CD4-positive, alpha-beta T cell treated with Interleukin-10 for 1 hour (primary cell): ENCODE data around the gene GRIN1.
A peak's percentile ranks its signal among the peaks of the same experiment; 100 is the strongest.

Experiments
- DNase-seq: peaks from one replicate; pipeline ENCODE4 v3.0.0-alpha.2; 2020

Gene GRIN1

GRCh38 chr9:137138722-137139467 is at the start of gene GRIN1:
Gene GRIN1, plus strand, starts transcription at chr9:137139154. Its CDS starts 333 bp downstream, at chr9:137139487.
- peak; percentile 34 for DNase-seq

- DNase-seq: no peak
Observed at GRCh38 chr9:137089232-137089947, 49.6 kb upstream of the GRIN1 start.

GRCh38 chr9:137095664-137096517 is 43.1 kb upstream of the GRIN1 start:
- DNase-seq: peak; percentile 88

- DNase-seq: no peak
Observed at GRCh38 chr9:137096785-137097546, 42.0 kb upstream of the GRIN1 start.

- no peak for DNase-seq
Observed at GRCh38 chr9:137097761-137098462, 41.0 kb upstream of the GRIN1 start.

GRCh38 chr9:137099231-137099630 is 39.7 kb upstream of the GRIN1 start:
- DNase-seq: no peak

GRCh38 chr9:137103206-137103999 is 35.6 kb upstream of the GRIN1 start:
- no peak for DNase-seq

- DNase-seq: no peak
Observed at GRCh38 chr9:137105814-137106661, 32.9 kb upstream of the GRIN1 start.

- DNase-seq: no peak
Observed at GRCh38 chr9:137106662-137107250, 32.2 kb upstream of the GRIN1 start.

GRCh38 chr9:137107312-137107921 is 31.5 kb upstream of the GRIN1 start:
- DNase-seq: no peak

- no peak for DNase-seq
Observed at GRCh38 chr9:137107982-137108381, 31.0 kb upstream of the GRIN1 start.

- no peak for DNase-seq
Observed at GRCh38 chr9:137108608-137109249, 30.2 kb upstream of the GRIN1 start.

- no peak for DNase-seq
Observed at GRCh38 chr9:137109250-137110146, 29.5 kb upstream of the GRIN1 start.

GRCh38 chr9:137110147-137110910 is 28.6 kb upstream of the GRIN1 start:
- DNase-seq: no peak

GRCh38 chr9:137110911-137111787 is 27.8 kb upstream of the GRIN1 start:
- DNase-seq: no peak
